Type B pancreatic cell (in vitro differentiated cells): ENCODE data around the gene PRR30. TPM values are rescaled to one million over a fixed set of nuclear protein-coding genes. Genes with fewer than 3 reads are reported as not detected.

ENCODE experiments used
- DNase-seq: peaks from one replicate; pipeline ENCODE4 v3.0.0; 2021; ENCODE audit warnings: mixed read lengths; ENCODE audit not compliant: unreplicated experiment; ENCODE audit errors: extremely low spot score
- H3K27ac Mint-ChIP-seq: 2 replicates; pipeline ENCODE4 v1.8.0; 2021; ENCODE audit warnings: mild to moderate bottlenecking, mixed read lengths
- H3K27me3 Mint-ChIP-seq: 2 replicates; pipeline ENCODE4 v1.8.0; 2021; ENCODE audit warnings: mixed read lengths
- H3K36me3 Mint-ChIP-seq: 2 replicates; pipeline ENCODE4 v1.8.0; 2021; ENCODE audit warnings: mixed read lengths
- H3K4me1 Mint-ChIP-seq: one replicate; pipeline ENCODE4 v1.8.0; 2021; ENCODE audit warnings: mixed read lengths; ENCODE audit not compliant: unreplicated experiment
- H3K4me3 Mint-ChIP-seq: 2 replicates; pipeline ENCODE4 v1.8.0; 2021; ENCODE audit warnings: mild to moderate bottlenecking, mixed read lengths
- H3K9me3 Mint-ChIP-seq: 2 replicates; pipeline ENCODE4 v1.8.0; 2021; ENCODE audit warnings: mixed read lengths
- CTCF ChIP-seq: fragments of 200-600 bp; sonication (generic); conservative IDR thresholded peaks from 2 replicates; pipeline ENCODE4 v1.5.0; 2021; ENCODE audit warnings: antibody characterized with exemption, mild to moderate bottlenecking
- total RNA-seq: library from RNA; stranded (reverse); gene quantifications from 2 replicates; pipeline ENCODE4 v1.2.1, GENCODE V29; 2021; ENCODE audit warnings: low replicate concordance

Gene PRR30
- total RNA-seq, 1 donor from 2014 or later, result not detected

DNA sequence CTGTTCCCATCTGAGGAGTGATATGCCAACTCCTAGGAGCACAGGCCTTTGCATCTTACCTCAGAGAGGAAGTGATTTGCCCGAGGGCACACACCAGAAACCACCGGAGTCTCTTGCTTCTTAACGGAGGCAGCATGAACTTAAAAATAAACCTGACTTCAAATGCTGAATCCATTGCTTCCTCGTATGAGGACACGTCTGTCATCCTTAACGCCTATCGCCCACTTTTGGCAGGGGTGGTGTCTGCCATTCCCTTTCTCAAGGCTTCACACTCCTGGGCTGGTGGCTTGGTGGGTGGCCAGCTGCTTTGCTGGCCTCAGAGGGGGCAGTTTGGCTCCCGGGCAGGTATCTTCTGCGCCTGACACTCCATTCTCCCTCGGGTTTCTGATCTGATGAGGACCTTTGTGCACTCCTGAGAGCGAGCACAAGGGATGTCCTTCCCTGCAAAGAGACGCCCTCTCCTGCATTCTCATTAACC is 3.7 kb downstream of the PRR30 start:
- Mint-ChIP-seq H3K9me3 (no peaks in the 10 kb centered on the region), H3K36me3 (no peaks in the 10 kb centered on the region), H3K27me3 (peaks cover 15% of the 10 kb centered on the region), H3K4me1 (peaks cover 12% of the 10 kb centered on the region), H3K4me3 (peak overlapping the region; percentile 95), H3K27ac (peak overlapping the region; percentile 86)
- DNase-seq, result no peak
- no peak for TF ChIP-seq CTCF

- Mint-ChIP-seq H3K27ac (peak overlapping the region; percentile 86), H3K36me3 (no peaks in the 10 kb centered on the region), H3K4me3 (peak overlapping the region; percentile 95), H3K27me3 (peaks cover 15% of the 10 kb centered on the region), H3K9me3 (no peaks in the 10 kb centered on the region), H3K4me1 (peaks cover 12% of the 10 kb centered on the region)
- TF ChIP-seq CTCF, result no peak
- no peak for DNase-seq
Observed at GRCh38 chr2:27134781-27135477, 4.3 kb downstream of the PRR30 start.

- Mint-ChIP-seq H3K36me3 (peaks cover 4% of the 10 kb centered on the region), H3K4me1 (peaks cover 12% of the 10 kb centered on the region), H3K4me3 (peak within 1 kb of the TSS; percentile 95), H3K9me3 (no peaks in the 10 kb centered on the region), H3K27me3 (peaks cover 9% of the 10 kb centered on the region), H3K27ac (peak within 1 kb of the TSS; percentile 86)
- peak; percentile 59 for TF ChIP-seq CTCF
- peak; percentile 100 for DNase-seq
Observed at GRCh38 chr2:27133905-27134780, 5.1 kb downstream of the PRR30 start, which contains the start of gene PREB. PREB (minus strand) TSS chr2:27134636; CDS start chr2:27134421, 215 bp downstream.

DNA sequence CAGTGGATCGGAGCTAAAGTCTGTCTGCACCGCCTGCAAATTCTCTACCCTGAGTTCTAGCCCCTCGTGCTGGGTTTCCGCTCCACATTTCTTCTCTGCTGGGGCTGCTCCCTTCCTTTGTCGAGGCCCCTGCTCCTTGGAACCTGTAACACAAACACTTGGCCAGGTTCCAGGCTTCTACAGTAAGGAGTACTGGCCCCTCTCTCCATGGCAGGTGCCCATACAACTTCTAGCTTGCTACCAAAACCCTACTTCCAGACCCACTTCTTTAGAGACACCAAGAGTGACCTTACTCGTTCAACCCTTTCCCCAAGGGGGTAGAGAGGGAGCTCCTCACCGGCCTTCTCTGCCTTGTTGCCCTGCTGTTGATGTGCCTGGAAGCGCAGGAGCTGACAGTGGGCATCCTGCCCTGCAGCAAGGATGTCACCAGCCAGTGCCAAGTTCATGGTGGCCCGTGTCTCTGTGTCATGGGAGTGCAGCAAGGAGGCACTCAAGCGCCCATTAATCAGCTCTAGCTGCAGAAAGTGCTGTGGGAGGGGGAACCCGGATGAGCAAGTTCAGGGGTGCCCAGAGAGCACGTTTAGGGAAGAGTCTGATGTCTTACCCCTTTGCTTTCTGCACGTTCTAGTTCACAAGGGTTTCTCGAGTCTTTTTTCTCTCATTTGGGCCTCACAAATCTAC is 5.9 kb downstream of the PRR30 start:
- Mint-ChIP-seq H3K36me3 (peaks cover 8% of the 10 kb centered on the region), H3K27ac (peak overlapping the region; percentile 78), H3K9me3 (no peaks in the 10 kb centered on the region), H3K4me3 (peak overlapping the region; percentile 95), H3K4me1 (peaks cover 12% of the 10 kb centered on the region), H3K27me3 (peaks cover 5% of the 10 kb centered on the region)
- no peak for DNase-seq
- no peak for TF ChIP-seq CTCF

- DNase-seq, result no peak
- Mint-ChIP-seq H3K9me3 (no peaks in the 10 kb centered on the region), H3K36me3 (peaks cover 8% of the 10 kb centered on the region), H3K27ac (no peak overlapping the region), H3K27me3 (peaks cover 1% of the 10 kb centered on the region), H3K4me1 (peaks cover 12% of the 10 kb centered on the region), H3K4me3 (peak overlapping the region; percentile 63)
- TF ChIP-seq CTCF, result no peak
Observed at GRCh38 chr2:27131429-27131828, 7.8 kb downstream of the PRR30 start.
